HepG2 (cell line): ENCODE measurements around the gene SIMC1. TPM values are rescaled to one million over a fixed set of nuclear protein-coding genes. Genes with fewer than 3 reads are reported as not detected.

ENCODE experiments used
- ATAC-seq: fragments of 200-7000 bp; cut with Tn5 transposase; 3 replicates; pipeline ENCODE4 v1.9.1; 2020; ENCODE audit warnings: mild to moderate bottlenecking, moderate library complexity
- BruUV-seq: library from RNA; stranded (reverse); fragments of 400-500 nt; replicated peaks from 2 replicates; lab custom pipeline; 2021; lab: Mats Ljungman, UMichigan
- CTCF ChIA-PET: fragments of 300-600 bp; formaldehyde crosslinking; extraction: SDS; loops from one replicate; lab custom pipeline; 2021; ENCODE audit warnings: low total read pairs, inconsistent platforms, low intra/inter-chr PET ratio; lab: Yijun Ruan, JAX
- POLR2A ChIA-PET: fragments of 350-600 bp; sonication (Branson Sonifier 250); formaldehyde crosslinking; loops from one replicate; lab custom pipeline; 2020; ENCODE audit warnings: antibody characterized with exemption, inconsistent platforms; lab: Yijun Ruan, JAX
- DNase-seq: peaks from one replicate; pipeline ENCODE4 v3.0.0-alpha.2; 2015; ENCODE audit warnings: low spot score
- FAIRE-seq: peaks from 3 replicates; lab custom pipeline; 2011; peaks lifted over from hg19 to GRCh38; lab: Jason Lieb, UNC
- H2AFZ ChIP-seq: one replicate; pipeline ENCODE4 v1.6.1; 2011; ENCODE audit warnings: low read length, inconsistent platforms
- H3K27ac ChIP-seq: fragments of 300-600 bp; 3 replicates; pipeline ENCODE4 v1.8.0; 2011; ENCODE audit warnings: mixed run types, mild to moderate bottlenecking, mixed read lengths, low read length, inconsistent platforms; ENCODE audit not compliant: insufficient read depth; ENCODE audit errors: extremely low read length
- H3K27me3 ChIP-seq, 2 experiments: fragments of 200-600 bp in 1 of 2; 2 replicates in 1 of 2; 3 replicates in 1 of 2; pipeline versions ENCODE4 v1.6.0 to v1.8.0; 2011; ENCODE audit warnings: low read length in 2 of 2, mild to moderate bottlenecking in 2 of 2, moderate library complexity in 2 of 2, inconsistent platforms in 1 of 2; ENCODE audit not compliant: insufficient read depth in 2 of 2, control insufficient read depth in 1 of 2
- H3K36me3 ChIP-seq, 2 experiments: fragments of 200-600 bp in 1 of 2; replicated peaks in 1 of 2; 2 replicates in 1 of 2; 3 replicates in 1 of 2; pipeline versions ENCODE4 v1.5.1 to v1.8.0; 2011; ENCODE audit warnings: low read length in 2 of 2, inconsistent platforms in 1 of 2; ENCODE audit not compliant: insufficient read depth in 2 of 2, control insufficient read depth in 1 of 2
- H3K4me1 ChIP-seq: 2 replicates; pipeline ENCODE4 v1.5.1; 2012; ENCODE audit warnings: low read length, inconsistent platforms; ENCODE audit not compliant: insufficient read depth
- H3K4me2 ChIP-seq: 2 replicates; pipeline ENCODE4 v1.6.0; 2011; ENCODE audit warnings: low read depth, low read length, inconsistent platforms
- H3K4me3 ChIP-seq, 3 experiments: fragments of 200-600 bp in 1 of 3; sonication (generic), shearing (Covaris generic) in 1 of 3; replicated peaks in 1 of 3; 2 replicates each; pipeline ENCODE4 v1.5.1; 2011 to 2016; ENCODE audit warnings: low read length in 3 of 3, inconsistent platforms in 2 of 3, low read depth in 2 of 3, mild to moderate bottlenecking in 2 of 3, control low read depth in 1 of 3, mixed read lengths in 1 of 3; ENCODE audit not compliant: insufficient read depth in 1 of 3
- H3K79me2 ChIP-seq: one replicate; pipeline ENCODE4 v1.6.1; 2011; ENCODE audit warnings: low read length, inconsistent platforms; ENCODE audit not compliant: insufficient read depth
- H3K9ac ChIP-seq: 2 replicates; pipeline ENCODE4 v1.6.0; 2011; ENCODE audit warnings: mild to moderate bottlenecking, low read depth, low read length, inconsistent platforms; ENCODE audit not compliant: insufficient read depth
- H3K9me3 ChIP-seq: 2 replicates; pipeline ENCODE4 v1.5.1; 2012; ENCODE audit warnings: mild to moderate bottlenecking, low read length
- H4K20me1 ChIP-seq: 2 replicates; pipeline ENCODE4 v1.6.0; 2011; ENCODE audit warnings: inconsistent platforms, mild to moderate bottlenecking, low read length, moderate library complexity; ENCODE audit not compliant: insufficient read depth
- CEBPB ChIP-seq: IDR thresholded peaks from 2 replicates; pipeline ENCODE4 v1.6.1; 2011; ENCODE audit warnings: low read depth, low read length, improper control_type of control experiment, borderline replicate concordance
- JDP2 ChIP-seq: sonication (generic); formaldehyde crosslinking; IDR thresholded peaks from 2 replicates; pipeline ENCODE4 v1.8.1; 2022; ENCODE audit warnings: missing genetic modification reagents, borderline replicate concordance
- ZNF17 ChIP-seq: sonication (generic); formaldehyde crosslinking; IDR thresholded peaks from 2 replicates; pipeline ENCODE4 v1.5.0; 2020; ENCODE audit warnings: mild to moderate bottlenecking, missing genetic modification reagents
- ZNF550 ChIP-seq: sonication (generic); formaldehyde crosslinking; IDR thresholded peaks from 2 replicates; pipeline ENCODE4 v1.4.0; 2020; ENCODE audit warnings: mild to moderate bottlenecking, missing genetic modification reagents, borderline replicate concordance
- WGBS: methylation state at CpG from one replicate; pipeline ENCODE4 v1.1.6; 2017; ENCODE audit warnings: low lambda C conversion rate; 5-methylcytosine and 5-hydroxymethylcytosine counted together
- in situ Hi-C: cut with HindIII; loops from 2 replicates; pipeline ENCODE4 v1.10.0; 2017; ENCODE audit warnings: low pct_unique_long_range_greater_than_20kb; ENCODE audit not compliant: extremely low pct_ligation_motif_present
- intact Hi-C: fragments of 100-400 bp; cut with micrococcal nuclease; formaldehyde crosslinking; loops from one replicate; pipeline ENCODE4 v1.10.0; 2022; ENCODE audit not compliant: unreplicated experiment
- polyA plus RNA-seq, 8 experiments: library from polyadenylated mRNA; depleted of rRNA in 3 of 8; stranded (reverse) in 7 of 8; unstranded in 1 of 8; fragments of >200 nt; fragmentation: Illumina TruSeq in 4 of 8; extraction: Trizol in 4 of 8; gene quantifications; 2 replicates each; pipeline versions ENCODE4 v1.2.1 to v1.2.3, GENCODE V29; 2011 to 2016; ENCODE audit warnings: low read depth in 4 of 8, missing spikeins in 1 of 8, mixed read lengths in 1 of 8; ENCODE audit not compliant: insufficient read depth in 1 of 8
- total RNA-seq, 5 experiments: library from RNA; depleted of rRNA; stranded (reverse); fragments of >200 nt; fragmentation: Illumina TruSeq; extraction: Trizol; gene quantifications; 2 replicates each; pipeline ENCODE4 v1.2.3, GENCODE V29; 2016; ENCODE audit warnings: low read depth in 1 of 5
- TF ChIP-seq, protein P1 (sequence below): sonication (generic); formaldehyde crosslinking; IDR thresholded peaks from 2 replicates; pipeline ENCODE4 v1.4.0; 2020; ENCODE audit warnings: mild to moderate bottlenecking, missing genetic modification reagents
- TF ChIP-seq, protein P2 (sequence below): sonication (generic); formaldehyde crosslinking; IDR thresholded peaks from 2 replicates; pipeline ENCODE4 v1.9.0; 2021; ENCODE audit warnings: missing genetic modification reagents, mild to moderate bottlenecking, borderline replicate concordance

The SIMC1 gene
- total and polyA plus RNA-seq, 2 of the 13 experiments (the other 11 are each of a cell fraction or from before 2014, with no cell fraction given), result 5.4 to 6.8 TPM

DNA sequence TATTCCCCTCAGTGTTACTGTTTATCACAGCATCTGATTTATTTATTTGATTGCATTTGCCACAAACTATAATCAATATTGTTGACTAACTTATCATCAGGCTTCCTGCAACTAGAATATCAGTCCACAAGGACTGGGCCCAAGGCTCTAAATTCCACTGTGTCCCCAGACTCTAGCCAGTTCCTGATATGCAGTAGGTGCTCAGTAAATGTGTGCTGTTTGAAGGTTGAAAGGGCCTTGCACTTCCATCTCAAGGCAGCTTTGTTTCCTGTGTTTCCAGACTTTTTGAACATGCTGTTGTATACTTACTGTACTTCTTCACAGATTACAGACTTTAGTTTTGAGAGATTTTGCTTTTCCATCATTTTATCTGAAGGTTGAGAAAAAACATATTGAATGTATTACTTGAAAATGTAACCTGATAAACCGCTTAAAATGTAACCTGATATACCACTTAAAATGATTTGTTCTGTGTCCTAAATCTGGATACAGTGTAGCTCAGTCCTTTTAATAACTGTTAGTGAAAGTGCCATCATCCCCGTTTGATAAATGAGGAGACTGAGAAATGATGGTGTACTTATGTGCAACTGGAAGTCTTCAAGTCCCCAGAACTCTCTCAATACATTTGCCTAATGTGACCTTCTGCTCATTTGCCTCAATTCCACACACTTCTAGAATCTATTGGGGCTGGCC lies 104.7 kb downstream of the SIMC1 start:
- POLR2A ChIA-PET, result no interaction called here
- H3K4me3 ChIP-seq, result no peak overlapping the region
- no peaks in the 10 kb centered on the region for H3K9me3 ChIP-seq
- in situ Hi-C loops (no loop called here), intact Hi-C loops (no loop called here)
- no peak overlapping the region for H3K9ac ChIP-seq
- ATAC-seq (no peak; the same call in 2 of the 3 replicates), DNase-seq (no peak), FAIRE-seq (no peak)
- H3K4me2 ChIP-seq, result no peak overlapping the region
- peaks cover 13 to 26% of the 10 kb centered on the region in 2 experiments; a peak in 4 of 5 replicates for H3K36me3 ChIP-seq
- H4K20me1 ChIP-seq, result no peaks in the 10 kb centered on the region
- TF ChIP-seq JDP2 (CRISPR knock-in tag) (no peak), ZNF17 (CRISPR knock-in tag) (no peak), ZNF550 (no peak), CEBPB (no peak)
- TF ChIP-seq, protein P1, sequence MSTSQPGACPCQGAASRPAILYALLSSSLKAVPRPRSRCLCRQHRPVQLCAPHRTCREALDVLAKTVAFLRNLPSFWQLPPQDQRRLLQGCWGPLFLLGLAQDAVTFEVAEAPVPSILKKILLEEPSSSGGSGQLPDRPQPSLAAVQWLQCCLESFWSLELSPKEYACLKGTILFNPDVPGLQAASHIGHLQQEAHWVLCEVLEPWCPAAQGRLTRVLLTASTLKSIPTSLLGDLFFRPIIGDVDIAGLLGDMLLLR (CRISPR knock-in tag), result no peak
- TF ChIP-seq, protein P2, sequence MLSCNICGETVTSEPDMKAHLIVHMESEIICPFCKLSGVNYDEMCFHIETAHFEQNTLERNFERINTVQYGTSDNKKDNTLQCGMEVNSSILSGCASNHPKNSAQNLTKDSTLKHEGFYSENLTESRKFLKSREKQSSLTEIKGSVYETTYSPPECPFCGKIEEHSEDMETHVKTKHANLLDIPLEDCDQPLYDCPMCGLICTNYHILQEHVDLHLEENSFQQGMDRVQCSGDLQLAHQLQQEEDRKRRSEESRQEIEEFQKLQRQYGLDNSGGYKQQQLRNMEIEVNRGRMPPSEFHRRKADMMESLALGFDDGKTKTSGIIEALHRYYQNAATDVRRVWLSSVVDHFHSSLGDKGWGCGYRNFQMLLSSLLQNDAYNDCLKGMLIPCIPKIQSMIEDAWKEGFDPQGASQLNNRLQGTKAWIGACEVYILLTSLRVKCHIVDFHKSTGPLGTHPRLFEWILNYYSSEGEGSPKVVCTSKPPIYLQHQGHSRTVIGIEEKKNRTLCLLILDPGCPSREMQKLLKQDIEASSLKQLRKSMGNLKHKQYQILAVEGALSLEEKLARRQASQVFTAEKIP, result no peak
- no peak overlapping the region for H2AFZ ChIP-seq
- peak overlapping the region; percentile 47 for H3K27ac ChIP-seq
- no TSS peak for BruUV-seq
- CTCF ChIA-PET, result no interaction called here
- H3K27me3 ChIP-seq, result no peaks in the 10 kb centered on the region
- H3K4me1 ChIP-seq, result peaks cover 42% of the 10 kb centered on the region
- H3K79me2 ChIP-seq, result no peaks in the 10 kb centered on the region
- WGBS, result 97% methylated on average over 2 of the region's 2 CpGs
